Astrocyte (in vitro differentiated cells and primary cell): ENCODE measurements around the gene FAM47E. TPM values are rescaled to one million over a fixed set of nuclear protein-coding genes. Genes with fewer than 3 reads are reported as not detected.

ENCODE experiments used
- DNase-seq: peaks from one replicate; pipeline ENCODE4 v3.0.0-alpha.2; 2010; ENCODE audit warnings: low read depth
- FAIRE-seq: peaks from 2 replicates; lab custom pipeline; 2011; peaks lifted over from hg19 to GRCh38; lab: Jason Lieb, UNC
- H2AFZ ChIP-seq: 2 replicates; pipeline ENCODE4 v1.6.0; 2012; ENCODE audit warnings: low read depth, low read length, inconsistent platforms
- H3K27ac ChIP-seq: 2 replicates; pipeline ENCODE4 v1.5.1; 2011; ENCODE audit warnings: low read depth, low read length, inconsistent platforms
- H3K27me3 ChIP-seq: 2 replicates; pipeline ENCODE4 v1.6.0; 2011; ENCODE audit warnings: low read length, inconsistent platforms; ENCODE audit not compliant: insufficient read depth
- H3K36me3 ChIP-seq: 2 replicates; pipeline ENCODE4 v1.5.1; 2011; ENCODE audit warnings: low read length, inconsistent platforms; ENCODE audit not compliant: insufficient read depth
- H3K4me1 ChIP-seq: 2 replicates; pipeline ENCODE4 v1.5.1; 2011; ENCODE audit warnings: low read length, inconsistent platforms; ENCODE audit not compliant: insufficient read depth
- H3K4me2 ChIP-seq: 2 replicates; pipeline ENCODE4 v1.6.0; 2012; ENCODE audit warnings: low read length, inconsistent platforms
- H3K4me3 ChIP-seq: 2 replicates; pipeline ENCODE4 v1.5.1; 2011; ENCODE audit warnings: low read depth, mild to moderate bottlenecking, low read length, inconsistent platforms; ENCODE audit not compliant: insufficient read depth
- H3K79me2 ChIP-seq: 2 replicates; pipeline ENCODE4 v1.6.0; 2012; ENCODE audit warnings: mild to moderate bottlenecking, low read length, inconsistent platforms; ENCODE audit not compliant: insufficient read depth
- H3K9ac ChIP-seq: 2 replicates; pipeline ENCODE4 v1.6.0; 2012; ENCODE audit warnings: mild to moderate bottlenecking, low read length, inconsistent platforms
- H3K9me3 ChIP-seq: 2 replicates; pipeline ENCODE4 v1.5.1; 2012; ENCODE audit warnings: low read depth, mild to moderate bottlenecking, low read length, inconsistent platforms; ENCODE audit not compliant: insufficient read depth
- H4K20me1 ChIP-seq: 2 replicates; pipeline ENCODE4 v1.6.0; 2012; ENCODE audit warnings: low read length, inconsistent platforms; ENCODE audit not compliant: insufficient read depth
- H3K27ac Mint-ChIP-seq: one replicate; pipeline ENCODE4 v1.8.0; 2021; ENCODE audit warnings: mild to moderate bottlenecking, mixed read lengths; ENCODE audit not compliant: unreplicated experiment
- H3K27me3 Mint-ChIP-seq: one replicate; pipeline ENCODE4 v1.8.0; 2021; ENCODE audit warnings: low read depth, mixed read lengths; ENCODE audit not compliant: unreplicated experiment
- H3K36me3 Mint-ChIP-seq: one replicate; pipeline ENCODE4 v1.8.0; 2021; ENCODE audit warnings: low read depth, mixed read lengths; ENCODE audit not compliant: unreplicated experiment
- H3K4me1 Mint-ChIP-seq: one replicate; pipeline ENCODE4 v1.8.0; 2021; ENCODE audit warnings: low read depth, mixed read lengths; ENCODE audit not compliant: unreplicated experiment
- H3K4me3 Mint-ChIP-seq: one replicate; pipeline ENCODE4 v1.8.0; 2021; ENCODE audit warnings: mild to moderate bottlenecking, moderate library complexity, mixed read lengths; ENCODE audit not compliant: unreplicated experiment
- H3K9me3 Mint-ChIP-seq: one replicate; pipeline ENCODE4 v1.8.0; 2021; ENCODE audit warnings: mild to moderate bottlenecking, mixed read lengths; ENCODE audit not compliant: unreplicated experiment
- CTCF ChIP-seq: IDR thresholded peaks from 2 replicates; pipeline ENCODE4 v1.5.1; 2011; ENCODE audit warnings: low read depth, mild to moderate bottlenecking, inconsistent platforms, low read length, moderate library complexity; ENCODE audit not compliant: insufficient read depth
- EZH2 ChIP-seq: IDR thresholded peaks from 2 replicates; pipeline ENCODE4 v1.6.1; 2012; ENCODE audit warnings: mild to moderate bottlenecking, low read length, inconsistent platforms; ENCODE audit not compliant: insufficient read depth
- total RNA-seq: library from RNA; stranded (reverse); gene quantifications from 2 replicates; pipeline ENCODE4 v1.2.1, GENCODE V29; 2021

The FAM47E gene
- total RNA-seq, 1 donor from 2014 or later: 0.54 TPM

- Histone ChIP-seq H4K20me1 (no peaks in the 10 kb centered on the region), H3K36me3 (no peaks in the 10 kb centered on the region), H3K9me3 (no peaks in the 10 kb centered on the region), H3K79me2 (no peaks in the 10 kb centered on the region), H3K27ac (no peak overlapping the region), H3K4me1 (no peaks in the 10 kb centered on the region), H3K9ac (no peak overlapping the region), H3K4me2 (no peak overlapping the region), H3K27me3 (no peaks in the 10 kb centered on the region), H2AFZ (no peak overlapping the region), H3K4me3 (no peak overlapping the region)
- DNase-seq (no peak), FAIRE-seq (no peak)
- Mint-ChIP-seq H3K4me1 (no peaks in the 10 kb centered on the region), H3K36me3 (peaks cover 8% of the 10 kb centered on the region), H3K4me3 (no peak overlapping the region), H3K27ac (no peak overlapping the region), H3K27me3 (no peaks in the 10 kb centered on the region), H3K9me3 (peaks cover 11% of the 10 kb centered on the region)
- no peak for TF ChIP-seq EZH2
- no peak for TF ChIP-seq CTCF
Observed at GRCh38 chr4:76224171-76224570, 27.4 kb upstream of the FAM47E start.

- no peak overlapping the region for H3K4me3 Mint-ChIP-seq
- no peaks in the 10 kb centered on the region for H3K27me3 Mint-ChIP-seq
- H3K27ac Mint-ChIP-seq: no peak overlapping the region
- H2AFZ ChIP-seq: no peak overlapping the region
- H3K27me3 ChIP-seq: no peaks in the 10 kb centered on the region
- H3K36me3 Mint-ChIP-seq: peaks cover 14% of the 10 kb centered on the region
- no peaks in the 10 kb centered on the region for H3K4me1 ChIP-seq
- H3K36me3 ChIP-seq: no peaks in the 10 kb centered on the region
- no peak overlapping the region for H3K27ac ChIP-seq
- H3K4me2 ChIP-seq: no peak overlapping the region
- H3K4me3 ChIP-seq: no peak overlapping the region
- no peaks in the 10 kb centered on the region for H3K79me2 ChIP-seq
- H3K9me3 ChIP-seq: no peaks in the 10 kb centered on the region
- no peak for FAIRE-seq
- H3K9me3 Mint-ChIP-seq: peaks cover 11% of the 10 kb centered on the region
- H3K9ac ChIP-seq: no peak overlapping the region
- no peak for TF ChIP-seq CTCF
- no peak for TF ChIP-seq EZH2
- H3K4me1 Mint-ChIP-seq: no peaks in the 10 kb centered on the region
- no peaks in the 10 kb centered on the region for H4K20me1 ChIP-seq
- DNase-seq: no peak
Observed at GRCh38 chr4:76226418-76226817, 25.1 kb upstream of the FAM47E start.

GRCh38 chr4:76232681-76233080, 18.8 kb upstream of the FAM47E start:
- Histone ChIP-seq H3K4me1 (no peaks in the 10 kb centered on the region), H3K4me2 (no peak overlapping the region), H3K9me3 (no peaks in the 10 kb centered on the region), H3K27ac (no peak overlapping the region), H3K9ac (no peak overlapping the region), H3K4me3 (no peak overlapping the region), H4K20me1 (no peaks in the 10 kb centered on the region), H3K79me2 (no peaks in the 10 kb centered on the region), H3K27me3 (no peaks in the 10 kb centered on the region), H3K36me3 (no peaks in the 10 kb centered on the region), H2AFZ (no peak overlapping the region)
- Mint-ChIP-seq H3K4me3 (peak overlapping the region; percentile 85), H3K27me3 (no peaks in the 10 kb centered on the region), H3K4me1 (no peaks in the 10 kb centered on the region), H3K27ac (no peak overlapping the region), H3K36me3 (peaks cover 9% of the 10 kb centered on the region), H3K9me3 (peaks cover 13% of the 10 kb centered on the region)
- FAIRE-seq (no peak), DNase-seq (no peak)
- no peak for TF ChIP-seq CTCF
